ENCODE measurements around the gene CHIT1. TPM values are rescaled to one million over a fixed set of nuclear protein-coding genes. Genes with fewer than 3 reads are reported as not detected.
A peak's percentile ranks its signal among the peaks of the same experiment; 100 is the strongest.

The CHIT1 gene
- total and polyA plus RNA-seq, 8 donors: 0.09 to 3.0 (median 0.24) TPM; not detected in 1

DNA sequence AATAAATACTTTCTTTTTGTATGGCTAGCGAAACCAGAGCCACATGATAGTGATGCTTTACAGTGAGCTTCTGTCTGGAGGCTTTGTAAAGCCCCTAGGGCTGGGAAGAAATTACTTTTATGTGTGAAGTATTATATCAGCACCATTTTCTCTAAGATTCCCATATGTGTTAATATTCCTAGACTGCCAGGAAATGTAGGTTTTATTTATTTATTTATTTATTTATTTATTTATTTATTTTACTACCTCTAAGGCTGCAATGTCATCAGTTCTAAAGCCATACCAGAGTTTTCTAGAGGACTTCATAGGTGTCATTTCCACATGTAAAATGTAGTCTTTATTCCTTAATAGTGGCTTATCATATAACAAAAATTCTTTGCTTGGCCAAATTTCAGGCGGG lies 38.5 kb downstream of the CHIT1 start:
- Histone ChIP-seq H3K27ac (no peak overlapping the region), H3K4me3 (no peak overlapping the region), H3K4me1 (peaks cover 12 to 17% of the 10 kb centered on the region in 2 donors), H3K27me3 (no peaks in the 10 kb centered on the region), H3K9me3 (no peaks in the 10 kb centered on the region), H3K36me3 (no peaks in the 10 kb centered on the region)
- TF ChIP-seq, protein P1, sequence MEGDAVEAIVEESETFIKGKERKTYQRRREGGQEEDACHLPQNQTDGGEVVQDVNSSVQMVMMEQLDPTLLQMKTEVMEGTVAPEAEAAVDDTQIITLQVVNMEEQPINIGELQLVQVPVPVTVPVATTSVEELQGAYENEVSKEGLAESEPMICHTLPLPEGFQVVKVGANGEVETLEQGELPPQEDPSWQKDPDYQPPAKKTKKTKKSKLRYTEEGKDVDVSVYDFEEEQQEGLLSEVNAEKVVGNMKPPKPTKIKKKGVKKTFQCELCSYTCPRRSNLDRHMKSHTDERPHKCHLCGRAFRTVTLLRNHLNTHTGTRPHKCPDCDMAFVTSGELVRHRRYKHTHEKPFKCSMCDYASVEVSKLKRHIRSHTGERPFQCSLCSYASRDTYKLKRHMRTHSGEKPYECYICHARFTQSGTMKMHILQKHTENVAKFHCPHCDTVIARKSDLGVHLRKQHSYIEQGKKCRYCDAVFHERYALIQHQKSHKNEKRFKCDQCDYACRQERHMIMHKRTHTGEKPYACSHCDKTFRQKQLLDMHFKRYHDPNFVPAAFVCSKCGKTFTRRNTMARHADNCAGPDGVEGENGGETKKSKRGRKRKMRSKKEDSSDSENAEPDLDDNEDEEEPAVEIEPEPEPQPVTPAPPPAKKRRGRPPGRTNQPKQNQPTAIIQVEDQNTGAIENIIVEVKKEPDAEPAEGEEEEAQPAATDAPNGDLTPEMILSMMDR (IDR thresholded peaks at IDR 0.05): no peak
- no peak for DNase-seq
- ATAC-seq: no peak
- intact Hi-C loops (cut with DNase I): no loop called here

- H3K27me3 ChIP-seq: no peaks in the 10 kb centered on the region
- TF ChIP-seq, protein P1 (IDR thresholded peaks at IDR 0.05): no peak
- intact Hi-C loops (cut with DNase I): no loop called here
- H3K36me3 ChIP-seq: no peaks in the 10 kb centered on the region
- H3K4me1 ChIP-seq: peaks cover 12 to 26% of the 10 kb centered on the region in 2 donors
- H3K4me3 ChIP-seq: no peak overlapping the region
- H3K9me3 ChIP-seq: no peaks in the 10 kb centered on the region
- no peak for ATAC-seq
- DNase-seq: no peak
- H3K27ac ChIP-seq: no peak overlapping the region
These were observed 39.5 kb downstream of the CHIT1 start for GRCh38 chr1:203189951-203190352.

GRCh38 chr1:203188686-203189232 lies 40.7 kb downstream of the CHIT1 start:
- ATAC-seq (no peak), DNase-seq (no peak)
- Histone ChIP-seq H3K9me3 (no peaks in the 10 kb centered on the region), H3K4me1 (peaks cover 12 to 26% of the 10 kb centered on the region in 2 donors), H3K36me3 (no peaks in the 10 kb centered on the region), H3K27ac (no peak overlapping the region), H3K27me3 (no peaks in the 10 kb centered on the region), H3K4me3 (no peak overlapping the region)
- intact Hi-C loops (cut with DNase I): no loop called here
- TF ChIP-seq, protein P1 (IDR thresholded peaks at IDR 0.05): no peak

DNA sequence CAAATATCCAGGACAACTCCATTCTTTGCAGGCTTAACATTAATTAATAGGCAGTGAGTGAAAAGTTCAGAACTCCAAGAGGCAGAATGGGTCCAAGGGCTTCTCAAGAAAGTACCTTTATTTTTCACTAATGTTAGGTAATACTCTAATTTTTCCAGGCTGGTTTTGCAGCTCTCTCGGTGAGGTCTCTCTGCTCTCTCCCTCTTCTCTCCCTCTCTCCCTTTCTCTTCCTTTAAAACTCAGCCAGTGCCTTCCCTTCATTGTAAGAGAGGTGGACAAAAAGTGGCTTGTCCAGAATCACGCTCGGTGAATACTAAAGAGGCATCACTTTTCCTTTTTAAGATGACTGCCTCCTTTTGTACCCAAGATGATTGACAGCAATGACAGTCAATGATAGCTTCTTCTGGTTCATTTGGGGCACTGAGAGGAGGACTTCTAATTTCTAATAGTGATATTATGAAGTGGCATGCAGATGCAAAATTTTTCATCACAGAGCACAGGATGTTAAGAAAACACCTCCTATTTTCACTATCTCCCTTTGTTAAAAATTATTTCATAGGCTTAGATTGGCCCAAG lies 41.7 kb downstream of the CHIT1 start:
- H3K36me3 ChIP-seq: no peaks in the 10 kb centered on the region
- peak overlapping the region in 1 of 2 donors; percentile 75 for H3K27ac ChIP-seq
- intact Hi-C loops (cut with DNase I): no loop called here
- H3K4me3 ChIP-seq: no peak overlapping the region
- no peaks in the 10 kb centered on the region for H3K27me3 ChIP-seq
- DNase-seq (no peak), ATAC-seq (no peak)
- TF ChIP-seq, protein P1 (IDR thresholded peaks at IDR 0.05): no peak
- H3K4me1 ChIP-seq: peaks cover 12 to 26% of the 10 kb centered on the region in 2 donors
- no peaks in the 10 kb centered on the region for H3K9me3 ChIP-seq

DNA sequence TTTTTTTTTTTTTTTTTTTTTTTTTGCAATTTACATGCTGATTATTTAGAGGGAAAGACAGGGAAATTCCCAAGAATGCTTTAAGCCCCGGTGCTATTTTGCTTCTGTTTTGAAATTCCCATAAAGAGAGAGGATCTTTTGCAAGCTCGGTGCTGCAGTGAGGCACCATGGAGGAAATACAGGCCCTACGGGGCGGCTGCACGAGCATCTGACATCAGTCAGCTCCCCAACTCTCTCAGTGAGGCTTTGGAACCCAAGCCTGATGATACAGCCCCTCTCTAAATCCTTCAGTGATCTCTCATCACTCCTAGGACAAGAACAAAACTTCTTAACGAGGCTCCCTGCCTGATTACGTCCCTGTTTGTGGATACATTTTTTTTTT lies 42.2 kb downstream of the CHIT1 start:
- Histone ChIP-seq H3K27ac (peak overlapping the region in 1 of 2 donors; percentile 75), H3K4me3 (no peak overlapping the region), H3K27me3 (no peaks in the 10 kb centered on the region), H3K4me1 (peaks cover 12 to 26% of the 10 kb centered on the region in 2 donors), H3K36me3 (no peaks in the 10 kb centered on the region), H3K9me3 (no peaks in the 10 kb centered on the region)
- ATAC-seq (peak; percentile 10), DNase-seq (no peak)
- TF ChIP-seq, protein P1 (IDR thresholded peaks at IDR 0.05): no peak
- intact Hi-C loops (cut with DNase I): no loop called here
